Subcutaneous adipose tissue (tissue), 4 donors: ENCODE data around the gene LMOD1. TPM values are rescaled to one million over a fixed set of nuclear protein-coding genes. Genes with fewer than 3 reads are reported as not detected.

Experiments used
- CTCF ChIP-seq: fragments of 450-650 bp; IDR thresholded peaks from one replicate; pipeline ENCODE4 v1.5.1; 2016; ENCODE audit warnings: low read depth, mild to moderate bottlenecking, control low read depth, antibody characterized with exemption, moderate library complexity
- total RNA-seq, 4 donors: library from RNA; depleted of rRNA; stranded (reverse); fragments of >200 nt; gene quantifications; one replicate each; pipeline ENCODE4 v1.1.0, GENCODE V29; 2016

LMOD1 gene
- total RNA-seq, 4 donors from 2014 or later, result 38.8 to 168 (median 74.3) TPM

GRCh38 chr1:201945157-201945556 lies 1.2 kb downstream of the LMOD1 start:
- no peak for TF ChIP-seq CTCF

- TF ChIP-seq CTCF, result no peak
Observed at GRCh38 chr1:201944639-201945038, 1.7 kb downstream of the LMOD1 start.

- no peak for TF ChIP-seq CTCF
Observed at GRCh38 chr1:201944002-201944401, 2.3 kb downstream of the LMOD1 start.

- TF ChIP-seq CTCF, result no peak
Observed at GRCh38 chr1:201942129-201942495, 4.2 kb downstream of the LMOD1 start.

GRCh38 chr1:201941420-201942128 lies 4.8 kb downstream of the LMOD1 start:
- TF ChIP-seq CTCF, result no peak

- TF ChIP-seq CTCF, result no peak
Observed at GRCh38 chr1:201939574-201939973, 6.8 kb downstream of the LMOD1 start.

GRCh38 chr1:201939148-201939547 lies 7.2 kb downstream of the LMOD1 start:
- no peak for TF ChIP-seq CTCF
